HG03196 (cell line): Measurements from ENCODE around the gene PHF19.

ENCODE experiments used
- ATAC-seq: cut with Tn5 transposase; IDR thresholded peaks from one replicate; pipeline ENCODE4 v1.9.1; 2021; ENCODE audit not compliant: unreplicated experiment

The PHF19 gene

GRCh38 chr9:120892748-120893610 lies 16.0 kb upstream of the PHF19 start:
- ATAC-seq = peak; percentile 60

- ATAC-seq = peak; percentile 31
Observed at GRCh38 chr9:120891884-120892747, 15.1 kb upstream of the PHF19 start.

- no peak for ATAC-seq
Observed at GRCh38 chr9:120891245-120891883, 14.4 kb upstream of the PHF19 start.

- no peak for ATAC-seq
Observed at GRCh38 chr9:120890320-120891244, 13.6 kb upstream of the PHF19 start.

GRCh38 chr9:120889606-120890271 lies 12.8 kb upstream of the PHF19 start:
- ATAC-seq = no peak

GRCh38 chr9:120888626-120889025 lies 11.6 kb upstream of the PHF19 start:
- no peak for ATAC-seq

- no peak for ATAC-seq
Observed at GRCh38 chr9:120886490-120886967, 9.5 kb upstream of the PHF19 start.

- no peak for ATAC-seq
Observed at GRCh38 chr9:120885958-120886357, 9.0 kb upstream of the PHF19 start.

- ATAC-seq = no peak
Observed at GRCh38 chr9:120885457-120885856, 8.5 kb upstream of the PHF19 start.

GRCh38 chr9:120883608-120883996 lies 6.6 kb upstream of the PHF19 start:
- no peak for ATAC-seq

GRCh38 chr9:120882935-120883607 lies 6.1 kb upstream of the PHF19 start:
- ATAC-seq = no peak

- ATAC-seq = no peak
Observed at GRCh38 chr9:120879446-120879845, 2.5 kb upstream of the PHF19 start.

- ATAC-seq = no peak
Observed at GRCh38 chr9:120878188-120879130, 1.5 kb upstream of the PHF19 start.

GRCh38 chr9:120877276-120878034 lies 467 bp upstream of the PHF19 start:
- ATAC-seq = peak; percentile 36

- ATAC-seq = peak; percentile 48
Observed at GRCh38 chr9:120875954-120876841, 790 bp downstream of the PHF19 start.

GRCh38 chr9:120875643-120875953 lies 1.4 kb downstream of the PHF19 start:
- no peak for ATAC-seq

GRCh38 chr9:120875195-120875565 lies 1.8 kb downstream of the PHF19 start:
- ATAC-seq = no peak
